Measurements from ENCODE around the gene ERF.

- TF ChIP-seq EZH2 (IDR thresholded peaks at IDR 0.05; ENCODE audit: low read depth): no peak
- no peak for TF ChIP-seq CTCF (conservative IDR thresholded peaks at IDR 0.05)
These were observed 17.1 kb upstream of the ERF start for GRCh38 chr19:42271861-42272534.

Measured in PC-9 (cell line).